ENCODE data around the gene RNF168.
"Not testable (repeated sequence)": the region's sequence is repeated elsewhere in the genome, so short reads cannot be mapped to it uniquely, and the experiment has no call there.

The RNF168 gene

GRCh38 chr3:196514913-196515621 lies 11.5 kb upstream of the RNF168 start, which contains the start of gene SMCO1:
TSS of gene SMCO1 (minus strand) at chr3:196515346. CDS start at chr3:196515209, 137 bp downstream.
- no peak for DNase-seq

- DNase-seq = no peak
These were observed 10.8 kb upstream of the RNF168 start for GRCh38 chr3:196514350-196514716.

GRCh38 chr3:196513697-196514349 lies 10.3 kb upstream of the RNF168 start:
- DNase-seq = no peak

- DNase-seq = not testable (repeated sequence)
These were observed 8.3 kb upstream of the RNF168 start for GRCh38 chr3:196511646-196512425.

GRCh38 chr3:196511108-196511507 lies 7.5 kb upstream of the RNF168 start:
- DNase-seq = not testable (repeated sequence)

- no peak for DNase-seq
These were observed 3.1 kb upstream of the RNF168 start for GRCh38 chr3:196506687-196507086.

- DNase-seq = no peak
These were observed 988 bp upstream of the RNF168 start for GRCh38 chr3:196504556-196504955.

- DNase-seq = not testable (repeated sequence)
These were observed 470 bp upstream of the RNF168 start for GRCh38 chr3:196504077-196504398.

- DNase-seq = peak; percentile 68 to 82 (median 76)
These were observed 783 bp downstream of the RNF168 start for GRCh38 chr3:196502775-196503195.

- DNase-seq = peak; percentile 22 to 48 (median 24)
These were observed 2.1 kb downstream of the RNF168 start for GRCh38 chr3:196501316-196502044.

GRCh38 chr3:196499807-196500524 lies 3.6 kb downstream of the RNF168 start:
- no peak for DNase-seq

- no peak for DNase-seq
These were observed 4.5 kb downstream of the RNF168 start for GRCh38 chr3:196499061-196499460.

- DNase-seq = no peak
These were observed 5.3 kb downstream of the RNF168 start for GRCh38 chr3:196498297-196498696.

- no peak for DNase-seq
These were observed 7.4 kb downstream of the RNF168 start for GRCh38 chr3:196496183-196496582.

GRCh38 chr3:196493292-196493691 lies 10.3 kb downstream of the RNF168 start:
- no peak for DNase-seq

GRCh38 chr3:196492080-196492479 lies 11.5 kb downstream of the RNF168 start:
- no peak for DNase-seq

GRCh38 chr3:196489747-196490146 lies 13.8 kb downstream of the RNF168 start:
- DNase-seq = no peak

GRCh38 chr3:196486263-196486662 lies 17.3 kb downstream of the RNF168 start:
- DNase-seq = peak in 2 of 4 experiments; percentile 19 to 29

- no peak for DNase-seq
These were observed 25.9 kb downstream of the RNF168 start for GRCh38 chr3:196477678-196478077.

GRCh38 chr3:196472286-196472685 lies 31.3 kb downstream of the RNF168 start:
- DNase-seq = no peak

GRCh38 chr3:196471551-196471950 lies 32.0 kb downstream of the RNF168 start:
- DNase-seq = no peak

- not testable (repeated sequence) for DNase-seq
These were observed 33.4 kb downstream of the RNF168 start for GRCh38 chr3:196470182-196470581.

Measured in suppressor macrophage (primary cell).